Activated T-cell treated with anti-CD3 and anti-CD28 coated beads, Interleukin-2, amount 50 U/mL, for 4 hours (primary cell): ENCODE data around the gene SELENOH. TPM values are rescaled to one million over a fixed set of nuclear protein-coding genes. Genes with fewer than 3 reads are reported as not detected.

Experiments used
- ATAC-seq, 2 donors: fragments of 200-7000 bp; cut with Tn5 transposase; one replicate each; pipeline ENCODE4 v1.10.0; 2021
- DNase-seq: peaks from one replicate; pipeline ENCODE4 v3.0.0-alpha.2; 2020
- H3K27me3 Mint-ChIP-seq: one replicate; pipeline ENCODE4 v1.8.0; 2021; ENCODE audit warnings: low read depth, mixed read lengths
- H3K36me3 Mint-ChIP-seq: one replicate; pipeline ENCODE4 v1.8.0; 2022; ENCODE audit warnings: mixed read lengths; ENCODE audit not compliant: insufficient read depth
- H3K4me1 Mint-ChIP-seq: one replicate; pipeline ENCODE4 v1.8.0; 2021; ENCODE audit warnings: low read depth, mixed read lengths
- H3K4me3 Mint-ChIP-seq: one replicate; pipeline ENCODE4 v1.8.0; 2021; ENCODE audit warnings: mild to moderate bottlenecking, moderate library complexity, mixed read lengths
- H3K9me3 Mint-ChIP-seq: one replicate; pipeline ENCODE4 v1.8.0; 2021; ENCODE audit warnings: mixed read lengths
- total RNA-seq, 3 donors: library from RNA; stranded (reverse); gene quantifications; one replicate each; pipeline ENCODE4 v1.2.1, GENCODE V29; 2021

SELENOH gene
- total RNA-seq, 3 donors from 2014 or later, result 231 to 290 (median 260) TPM

DNA sequence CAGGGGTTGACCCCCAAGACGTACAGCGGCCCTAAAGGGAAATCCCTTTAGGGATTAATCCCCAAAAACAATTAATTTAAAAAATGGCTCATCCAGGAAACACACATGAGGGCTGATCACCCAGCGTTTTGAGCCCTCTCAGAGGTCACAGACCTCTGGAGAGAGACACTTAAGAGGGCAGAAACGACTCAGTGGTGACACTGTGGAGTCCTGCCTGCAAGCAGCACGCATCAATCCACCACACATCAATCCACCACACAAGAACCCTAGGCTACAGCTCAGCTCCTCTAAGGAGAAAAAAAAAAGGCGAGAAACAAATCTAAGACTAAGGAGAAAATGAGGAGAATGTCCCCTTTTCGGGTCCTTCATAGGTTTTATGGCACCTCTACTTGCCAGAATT is 12.5 kb upstream of the SELENOH start:
- no peak overlapping the region for H3K4me3 Mint-ChIP-seq
- ATAC-seq (no peak), DNase-seq (no peak)
- peaks cover 8% of the 10 kb centered on the region for H3K4me1 Mint-ChIP-seq
- no peaks in the 10 kb centered on the region for H3K9me3 Mint-ChIP-seq
- no peaks in the 10 kb centered on the region for H3K27me3 Mint-ChIP-seq
- H3K36me3 Mint-ChIP-seq, result peaks cover 2% of the 10 kb centered on the region

DNA sequence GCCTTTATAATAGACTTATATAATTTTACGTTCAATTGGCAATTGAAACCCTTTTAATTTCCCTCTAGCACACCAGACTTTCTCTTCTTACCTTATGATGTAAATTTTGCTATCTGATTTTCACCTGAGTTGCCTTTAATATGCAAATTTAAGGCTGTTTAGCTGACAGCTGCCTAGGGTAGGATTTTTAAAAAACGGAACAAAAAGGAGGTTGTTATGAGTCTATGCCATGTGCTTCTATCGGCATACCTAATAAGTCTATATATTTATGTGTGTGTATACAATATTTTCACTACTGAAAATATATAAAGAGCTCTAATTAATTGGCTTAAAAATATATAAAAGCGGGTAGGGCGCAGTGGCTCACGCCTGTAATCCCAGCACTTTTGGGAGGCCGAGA is 11.8 kb upstream of the SELENOH start:
- no peak overlapping the region for H3K4me3 Mint-ChIP-seq
- no peak for ATAC-seq
- peaks cover 8% of the 10 kb centered on the region for H3K4me1 Mint-ChIP-seq
- peaks cover 2% of the 10 kb centered on the region for H3K36me3 Mint-ChIP-seq
- DNase-seq, result no peak
- H3K9me3 Mint-ChIP-seq, result no peaks in the 10 kb centered on the region
- H3K27me3 Mint-ChIP-seq, result no peaks in the 10 kb centered on the region

DNA sequence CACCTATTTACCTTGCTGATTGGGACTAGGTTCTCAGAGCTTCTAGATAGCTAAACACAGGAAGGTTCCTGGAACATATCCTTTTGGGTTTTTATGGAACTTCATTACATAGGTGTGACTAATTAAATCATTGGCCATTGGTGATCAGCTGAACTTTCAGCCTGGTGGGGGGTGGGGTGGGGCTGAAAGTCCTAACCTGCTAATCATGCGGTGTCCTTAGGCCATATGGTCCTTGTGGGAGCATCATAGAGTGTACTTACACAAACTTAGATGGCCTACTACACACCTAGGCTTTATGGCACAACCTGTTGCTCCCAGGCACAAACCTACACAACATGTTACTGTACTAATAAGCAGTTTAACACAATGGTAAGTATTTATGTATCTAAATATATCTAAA is 8.6 kb upstream of the SELENOH start:
- Mint-ChIP-seq H3K4me1 (peaks cover 5% of the 10 kb centered on the region), H3K27me3 (no peaks in the 10 kb centered on the region), H3K36me3 (peaks cover 11% of the 10 kb centered on the region), H3K4me3 (no peak overlapping the region), H3K9me3 (no peaks in the 10 kb centered on the region)
- DNase-seq (no peak), ATAC-seq (no peak)

DNA sequence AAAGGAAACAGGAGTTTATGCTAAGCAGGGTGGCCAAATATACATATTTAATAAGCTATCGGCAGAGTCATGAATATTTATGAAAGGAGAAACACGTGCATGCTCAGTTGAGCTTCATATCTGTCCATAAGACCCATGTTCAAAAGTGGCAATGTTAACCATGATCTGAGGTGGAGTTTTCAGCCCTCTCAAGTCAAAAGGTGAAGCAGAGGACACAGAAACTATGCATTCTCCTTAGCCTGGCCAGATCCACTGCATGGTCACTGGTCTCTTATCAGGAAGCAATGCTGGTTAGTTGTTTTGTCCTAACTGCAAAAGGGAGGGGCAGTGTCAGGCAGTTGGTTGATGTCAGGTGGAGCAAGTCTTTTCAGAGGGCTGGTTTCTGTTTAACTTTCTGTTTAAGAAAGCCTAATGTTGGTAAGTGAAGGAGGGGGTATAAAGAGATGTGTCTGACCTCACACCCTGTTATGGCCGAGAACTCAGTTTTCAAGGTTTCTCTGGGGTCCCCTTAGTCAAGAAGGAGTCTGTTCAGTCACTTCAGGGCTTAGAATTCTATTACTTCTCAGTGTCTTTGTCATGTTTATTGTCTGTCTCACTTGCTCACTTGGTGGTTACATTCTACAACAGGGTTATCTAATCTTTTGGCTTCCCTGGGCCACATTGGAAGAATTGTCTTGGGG is 5.5 kb upstream of the SELENOH start:
- no peak overlapping the region for H3K4me3 Mint-ChIP-seq
- ATAC-seq (no peak), DNase-seq (no peak)
- peaks cover 2% of the 10 kb centered on the region for H3K4me1 Mint-ChIP-seq
- H3K36me3 Mint-ChIP-seq, result peaks cover 18% of the 10 kb centered on the region
- no peaks in the 10 kb centered on the region for H3K9me3 Mint-ChIP-seq
- no peaks in the 10 kb centered on the region for H3K27me3 Mint-ChIP-seq

DNA sequence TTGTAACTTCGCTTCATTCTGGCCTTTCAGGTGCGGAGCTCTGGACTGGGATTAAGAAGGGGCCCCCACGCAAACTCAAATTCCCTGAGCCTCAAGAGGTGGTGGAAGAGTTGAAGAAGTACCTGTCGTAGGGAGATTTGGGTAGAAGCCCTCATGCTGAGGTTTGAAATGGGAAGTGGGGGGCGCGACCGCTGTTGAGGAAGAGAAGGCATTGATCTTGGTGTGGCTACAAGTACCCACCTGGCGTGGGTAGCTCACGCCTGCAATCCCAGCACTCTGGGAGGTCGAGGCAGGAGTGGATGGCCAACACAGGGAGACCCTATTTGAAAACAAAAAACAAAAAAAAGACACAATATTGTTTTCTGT is 779 bp downstream of the SELENOH start:
- peaks cover 38% of the 10 kb centered on the region for H3K36me3 Mint-ChIP-seq
- H3K4me3 Mint-ChIP-seq, result peak overlapping the region; percentile 100
- ATAC-seq (no peak), DNase-seq (no peak)
- peaks cover 41% of the 10 kb centered on the region for H3K4me1 Mint-ChIP-seq
- H3K9me3 Mint-ChIP-seq, result no peaks in the 10 kb centered on the region
- no peaks in the 10 kb centered on the region for H3K27me3 Mint-ChIP-seq

DNA sequence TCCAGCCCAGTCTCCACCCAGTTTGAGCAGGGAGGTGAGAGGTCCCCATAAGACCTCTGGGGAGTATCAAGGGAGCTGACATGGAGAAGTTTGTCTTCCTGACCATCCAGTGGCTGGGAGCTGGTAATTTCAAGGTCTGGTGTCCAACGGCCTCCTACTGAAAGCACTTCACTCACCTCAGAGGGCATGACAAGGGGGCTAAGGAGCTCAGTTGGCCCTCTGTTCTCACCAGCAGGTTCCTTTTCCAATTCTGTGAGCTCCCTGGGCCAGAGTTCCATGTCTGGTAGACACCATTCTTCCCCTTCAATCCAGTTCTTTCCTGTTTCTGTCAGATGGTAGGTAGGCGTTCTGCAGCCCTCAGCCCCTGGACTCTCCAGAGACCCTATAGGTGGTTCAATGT is 3.1 kb downstream of the SELENOH start:
- DNase-seq, result no peak
- no peak for ATAC-seq
- peak overlapping the region; percentile 54 for H3K4me3 Mint-ChIP-seq
- H3K4me1 Mint-ChIP-seq, result peaks cover 47% of the 10 kb centered on the region
- no peaks in the 10 kb centered on the region for H3K9me3 Mint-ChIP-seq
- peaks cover 33% of the 10 kb centered on the region for H3K36me3 Mint-ChIP-seq
- H3K27me3 Mint-ChIP-seq, result no peaks in the 10 kb centered on the region

DNA sequence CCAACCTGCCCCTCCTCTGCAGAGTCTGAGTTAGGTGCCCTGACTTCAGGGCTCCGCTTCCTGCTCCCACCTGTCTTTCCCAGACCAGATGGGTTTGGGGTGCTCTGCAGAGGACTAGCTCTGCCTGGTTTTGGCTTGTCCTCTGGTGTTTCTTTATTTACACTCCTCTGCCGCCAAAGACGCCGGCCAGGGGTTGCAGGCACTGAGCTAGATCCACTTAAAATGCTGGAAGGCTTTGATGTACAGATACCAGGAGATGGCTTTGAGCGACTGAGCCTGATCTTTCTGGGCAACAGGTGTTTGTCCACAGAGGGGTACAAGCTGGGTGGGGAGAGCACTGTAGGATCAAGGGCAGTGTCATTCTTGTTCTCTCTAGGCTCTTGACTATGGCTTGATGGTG is 3.9 kb downstream of the SELENOH start:
- no peaks in the 10 kb centered on the region for H3K27me3 Mint-ChIP-seq
- H3K36me3 Mint-ChIP-seq, result peaks cover 31% of the 10 kb centered on the region
- no peaks in the 10 kb centered on the region for H3K9me3 Mint-ChIP-seq
- peaks cover 45% of the 10 kb centered on the region for H3K4me1 Mint-ChIP-seq
- DNase-seq (no peak), ATAC-seq (no peak)
- no peak overlapping the region for H3K4me3 Mint-ChIP-seq

DNA sequence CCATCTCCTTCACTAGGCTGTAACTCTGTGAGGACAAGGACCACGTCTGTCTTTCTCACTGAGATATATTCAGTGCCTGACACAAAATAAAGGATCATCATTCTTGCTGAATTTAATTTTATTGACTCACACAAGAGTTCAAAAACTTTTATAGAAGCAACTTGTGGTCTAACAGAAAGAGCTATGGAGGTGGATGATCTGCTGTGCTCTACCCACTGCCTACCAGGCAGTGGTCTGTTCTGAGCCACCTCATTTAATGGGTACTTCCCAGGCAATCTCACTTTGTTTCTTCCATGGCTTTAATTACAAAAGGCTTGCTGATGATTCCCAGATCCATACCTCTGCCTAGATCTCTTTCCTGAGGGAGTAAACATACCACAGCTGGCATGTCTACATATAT is 5.6 kb downstream of the SELENOH start:
- H3K36me3 Mint-ChIP-seq, result peaks cover 28% of the 10 kb centered on the region
- ATAC-seq, result peak; percentile 35 to 58

DNA sequence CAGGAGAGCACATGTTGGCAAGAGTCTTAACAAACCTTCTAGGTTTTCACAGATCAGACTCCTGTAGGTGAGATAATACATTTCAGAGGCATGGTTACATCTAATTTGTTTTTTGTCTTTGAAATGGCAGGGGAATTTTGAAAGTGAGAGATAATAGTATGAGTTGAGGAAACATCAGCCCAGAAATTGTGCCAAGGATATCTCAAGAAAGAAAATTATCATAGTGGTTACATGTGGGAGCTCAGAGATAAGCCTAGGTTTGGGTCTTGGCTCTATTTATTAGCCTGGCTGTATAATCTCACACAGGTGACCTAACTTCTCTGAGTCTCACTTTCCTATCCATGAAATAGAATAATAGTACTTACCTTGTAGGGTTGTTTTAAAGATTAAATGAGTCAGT is 9.9 kb downstream of the SELENOH start:
- Mint-ChIP-seq H3K4me3 (no peak overlapping the region), H3K9me3 (no peaks in the 10 kb centered on the region), H3K36me3 (peaks cover 7% of the 10 kb centered on the region), H3K27me3 (no peaks in the 10 kb centered on the region), H3K4me1 (peaks cover 15% of the 10 kb centered on the region)
- ATAC-seq (no peak), DNase-seq (no peak)

More for the DNA sequence above, 5.6 kb downstream of the SELENOH start:
- no peak for DNase-seq
- H3K27me3 Mint-ChIP-seq, result no peaks in the 10 kb centered on the region
- H3K9me3 Mint-ChIP-seq, result no peaks in the 10 kb centered on the region
- H3K4me1 Mint-ChIP-seq, result peaks cover 40% of the 10 kb centered on the region
- no peak overlapping the region for H3K4me3 Mint-ChIP-seq

DNA sequence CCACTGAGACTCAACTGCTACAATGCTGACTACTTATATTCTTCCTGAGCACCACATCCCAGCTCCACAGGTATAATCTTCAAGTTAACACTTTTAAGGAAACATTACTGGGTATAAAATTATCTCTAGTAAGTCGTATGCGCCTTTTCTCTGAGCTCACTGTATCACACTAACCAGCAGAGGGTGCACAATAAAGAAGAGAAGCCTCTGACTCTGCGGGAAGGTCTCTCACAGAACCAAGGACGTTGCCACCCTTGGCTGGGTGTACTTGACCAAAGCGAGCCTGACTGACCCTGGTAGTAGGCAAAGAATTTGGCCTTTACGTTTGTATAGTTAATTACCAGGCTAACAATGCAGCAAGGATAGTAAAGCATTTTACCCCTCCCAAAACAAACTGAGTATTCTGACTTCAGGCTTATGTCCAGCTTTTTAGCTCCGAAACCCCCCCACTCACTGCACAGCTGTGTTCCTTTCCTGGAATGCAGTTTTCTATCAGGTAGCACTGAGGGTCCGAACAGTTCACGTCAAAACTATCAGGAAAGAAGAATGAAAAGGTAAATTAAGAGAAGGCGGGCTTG is 10.5 kb downstream of the SELENOH start, which contains the start of gene BTBD18:
TSS of gene BTBD18 (minus strand) at position 144 of the 578 bp plus-strand sequence. CDS start 631 bp downstream, outside the sequence.
- Mint-ChIP-seq H3K36me3 (peaks cover 7% of the 10 kb centered on the region), H3K9me3 (no peaks in the 10 kb centered on the region), H3K27me3 (no peaks in the 10 kb centered on the region), H3K4me3 (no peak within 1 kb of the TSS), H3K4me1 (peaks cover 11% of the 10 kb centered on the region)
- ATAC-seq (peak in 1 of 2 donors; percentile 40), DNase-seq (no peak)

DNA sequence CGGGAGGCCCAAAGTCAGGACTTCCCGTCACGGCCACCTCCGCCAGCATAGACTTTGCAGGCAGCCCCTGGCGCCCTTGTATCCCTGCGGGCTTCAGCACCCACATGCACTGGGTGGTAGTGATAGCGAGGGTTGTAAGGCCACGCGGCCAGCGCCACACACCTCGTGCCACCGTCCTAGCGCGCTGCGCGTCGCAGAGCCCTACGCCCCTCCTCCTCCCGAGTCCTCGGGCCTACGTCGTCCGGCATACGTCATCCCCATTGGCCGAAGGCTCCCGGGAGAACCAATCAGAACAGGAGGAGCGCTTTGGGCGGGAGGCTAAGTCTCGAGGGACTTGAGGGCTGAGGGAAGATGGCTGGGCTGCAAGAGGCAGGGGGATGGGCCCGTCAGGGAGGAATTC is 11.7 kb downstream of the SELENOH start:
- DNase-seq (no peak), ATAC-seq (no peak)

DNA sequence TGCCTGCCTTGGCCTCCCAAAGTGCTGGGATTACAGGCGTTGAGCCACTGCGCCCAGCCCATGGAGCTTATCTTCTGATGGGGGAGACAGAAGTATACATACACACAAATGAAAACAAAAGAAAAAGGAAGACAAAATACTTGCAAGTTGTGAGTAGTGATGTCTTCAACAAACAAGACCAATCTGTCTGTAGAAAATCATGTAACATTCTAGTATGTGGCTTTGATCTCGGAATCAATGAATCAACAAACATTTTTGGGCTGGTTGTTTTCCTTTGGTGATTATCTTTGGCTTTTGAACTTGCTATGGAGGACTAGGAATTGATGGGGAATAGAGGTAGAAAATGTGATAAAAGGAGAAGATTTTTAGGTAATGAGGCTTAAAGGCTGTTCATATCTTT is 16.9 kb downstream of the SELENOH start:
- H3K4me3 Mint-ChIP-seq, result no peak overlapping the region
- H3K4me1 Mint-ChIP-seq, result no peaks in the 10 kb centered on the region
- H3K36me3 Mint-ChIP-seq, result peaks cover 6% of the 10 kb centered on the region
- no peaks in the 10 kb centered on the region for H3K27me3 Mint-ChIP-seq
- H3K9me3 Mint-ChIP-seq, result no peaks in the 10 kb centered on the region
- no peak for ATAC-seq
- DNase-seq, result no peak

More for the DNA sequence above, 11.7 kb downstream of the SELENOH start:
- Mint-ChIP-seq H3K9me3 (no peaks in the 10 kb centered on the region), H3K4me1 (peaks cover 5% of the 10 kb centered on the region), H3K4me3 (no peak overlapping the region), H3K36me3 (peaks cover 3% of the 10 kb centered on the region), H3K27me3 (no peaks in the 10 kb centered on the region)

DNA sequence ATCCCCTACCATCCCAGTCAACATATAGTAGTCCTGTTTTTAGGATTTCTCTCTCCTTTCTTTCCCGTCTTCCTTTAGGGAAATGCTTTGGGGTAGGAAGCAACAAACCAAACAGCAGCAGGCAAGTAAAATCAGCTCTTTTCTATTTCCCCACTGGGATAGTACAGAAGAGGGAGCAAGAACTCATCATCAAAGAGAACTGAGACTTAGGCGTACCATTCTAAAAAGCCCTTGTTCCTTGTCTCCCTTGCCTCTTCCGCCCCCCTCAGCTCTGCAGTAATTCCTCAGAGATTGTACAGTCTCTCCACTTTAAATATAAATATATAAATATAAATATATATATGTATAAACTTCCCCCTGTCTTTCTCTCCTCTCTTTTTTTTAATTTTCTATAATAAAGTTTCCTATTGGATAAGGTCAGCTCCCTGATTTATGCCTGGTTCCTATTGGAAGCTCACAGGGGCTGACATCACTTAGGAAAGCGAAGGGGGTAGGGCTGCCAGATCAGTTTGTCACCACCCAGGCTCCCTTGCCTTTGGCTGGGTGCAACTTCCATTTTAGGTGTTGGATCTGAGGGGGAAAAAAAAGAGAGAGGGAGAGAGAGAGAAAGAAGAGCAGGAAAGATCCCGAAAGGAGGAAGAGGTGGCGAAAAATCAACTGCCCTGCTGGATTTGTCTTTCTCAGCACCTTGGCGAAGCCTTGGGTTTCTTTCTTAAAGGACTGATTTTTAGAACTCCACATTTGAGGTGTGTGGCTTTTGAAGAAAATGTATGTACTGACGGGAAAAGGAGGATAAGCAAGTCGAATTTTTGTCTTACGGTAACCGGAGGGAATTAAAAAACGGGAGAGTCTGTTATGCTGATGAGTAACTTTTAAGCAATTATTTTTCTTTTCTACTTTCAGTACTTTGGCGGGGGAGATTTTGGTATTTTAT is 20.3 kb downstream of the SELENOH start, which contains the start of gene CTNND1:
TSS of gene CTNND1 (plus strand) at position 502 of the 934 bp plus-strand sequence. CDS start 29,677 bp downstream, outside the sequence.
- no peak for DNase-seq
- ATAC-seq, result no peak

DNA sequence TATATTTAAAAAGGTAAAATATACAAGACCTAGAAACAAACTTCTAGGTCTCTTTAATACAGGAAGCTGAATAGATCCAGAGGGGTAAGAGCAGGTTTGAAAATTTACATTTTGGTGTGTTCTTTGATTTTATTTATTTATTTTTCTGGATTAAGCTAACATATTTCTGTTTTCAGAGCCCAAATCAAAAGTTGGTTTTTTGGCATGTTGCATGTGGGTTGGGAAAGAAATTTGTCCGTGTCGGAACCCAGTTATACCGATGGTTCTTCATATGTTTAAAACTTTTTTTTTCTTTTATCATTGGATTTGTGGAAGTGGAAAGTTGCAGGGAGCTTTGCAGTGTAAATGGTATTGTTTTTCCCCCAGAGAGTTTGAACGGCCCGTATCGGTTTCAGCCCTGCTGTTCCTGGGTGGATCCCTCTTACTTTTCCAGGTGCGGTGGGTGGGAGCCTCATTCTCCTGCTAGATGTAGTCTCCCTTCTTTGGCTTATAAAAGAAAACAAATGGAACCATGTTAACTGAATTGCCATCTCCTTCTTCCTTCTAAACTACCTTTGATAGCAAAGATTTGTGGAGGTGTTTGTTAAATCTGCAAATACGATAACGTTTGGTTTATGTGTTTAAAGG is 21.1 kb downstream of the SELENOH start:
- DNase-seq, result no peak
- no peaks in the 10 kb centered on the region for H3K4me1 Mint-ChIP-seq
- no peaks in the 10 kb centered on the region for H3K9me3 Mint-ChIP-seq
- no peak for ATAC-seq
- H3K36me3 Mint-ChIP-seq, result peaks cover 8% of the 10 kb centered on the region
- H3K27me3 Mint-ChIP-seq, result no peaks in the 10 kb centered on the region
- peak overlapping the region; percentile 29 for H3K4me3 Mint-ChIP-seq

More for the DNA sequence above, 20.3 kb downstream of the SELENOH start, which contains the start of gene CTNND1:
- Mint-ChIP-seq H3K36me3 (peaks cover 8% of the 10 kb centered on the region), H3K9me3 (no peaks in the 10 kb centered on the region), H3K27me3 (no peaks in the 10 kb centered on the region), H3K4me3 (peak within 1 kb of the TSS; percentile 73), H3K4me1 (no peaks in the 10 kb centered on the region)
